ENCODE results near the gene PRPH2.
"Not testable (repeated sequence)": the region's sequence is repeated elsewhere in the genome, so short reads cannot be mapped to it uniquely, and the experiment has no call there.

Gene PRPH2

GRCh38 chr6:42707595-42707994, 14.8 kb downstream of the PRPH2 start:
- no peak overlapping the region for H3K27ac ChIP-seq
- TF ChIP-seq, protein P1, sequence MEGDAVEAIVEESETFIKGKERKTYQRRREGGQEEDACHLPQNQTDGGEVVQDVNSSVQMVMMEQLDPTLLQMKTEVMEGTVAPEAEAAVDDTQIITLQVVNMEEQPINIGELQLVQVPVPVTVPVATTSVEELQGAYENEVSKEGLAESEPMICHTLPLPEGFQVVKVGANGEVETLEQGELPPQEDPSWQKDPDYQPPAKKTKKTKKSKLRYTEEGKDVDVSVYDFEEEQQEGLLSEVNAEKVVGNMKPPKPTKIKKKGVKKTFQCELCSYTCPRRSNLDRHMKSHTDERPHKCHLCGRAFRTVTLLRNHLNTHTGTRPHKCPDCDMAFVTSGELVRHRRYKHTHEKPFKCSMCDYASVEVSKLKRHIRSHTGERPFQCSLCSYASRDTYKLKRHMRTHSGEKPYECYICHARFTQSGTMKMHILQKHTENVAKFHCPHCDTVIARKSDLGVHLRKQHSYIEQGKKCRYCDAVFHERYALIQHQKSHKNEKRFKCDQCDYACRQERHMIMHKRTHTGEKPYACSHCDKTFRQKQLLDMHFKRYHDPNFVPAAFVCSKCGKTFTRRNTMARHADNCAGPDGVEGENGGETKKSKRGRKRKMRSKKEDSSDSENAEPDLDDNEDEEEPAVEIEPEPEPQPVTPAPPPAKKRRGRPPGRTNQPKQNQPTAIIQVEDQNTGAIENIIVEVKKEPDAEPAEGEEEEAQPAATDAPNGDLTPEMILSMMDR (conservative IDR thresholded peaks at IDR 0.05; ENCODE audit: low read depth): no peak
- POLR2A ChIA-PET (ENCODE audit: low non-redundant PET): no interaction called here
- no peak for DNase-seq (ENCODE audit: low spot score)
- CTCF ChIA-PET: no interaction called here

DNA sequence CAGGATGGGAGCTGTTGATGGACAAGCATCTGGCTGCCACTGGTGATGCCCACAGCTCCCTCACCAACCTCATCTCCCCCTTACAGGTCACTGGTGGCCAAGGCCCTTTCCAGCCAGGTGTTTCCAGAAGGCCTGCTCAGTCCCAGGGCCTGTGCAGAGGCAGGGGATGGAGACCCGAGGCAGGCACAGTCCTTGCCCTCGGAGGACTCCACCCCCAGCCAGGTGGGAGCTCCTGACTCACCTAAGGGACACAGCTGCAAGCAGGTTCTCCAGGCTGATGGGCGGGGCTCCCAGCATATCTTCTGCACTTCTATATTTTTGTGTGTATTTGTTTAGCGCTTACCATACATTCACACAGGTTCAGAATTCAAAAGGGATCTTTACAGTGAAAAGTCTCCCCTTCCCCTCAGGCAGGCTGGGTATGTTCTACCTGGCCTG, 17.4 kb downstream of the PRPH2 start:
- ChIA-PET POLR2A (ENCODE audit: low non-redundant PET) (no interaction called here), CTCF (interaction anchor here (0.7 to 2.1 kb wide), 2 partner anchors 22 to 126 kb away, joined by 3 to 6 read pairs; no protein-coding TSS in a partner anchor)
- no peak for DNase-seq (ENCODE audit: low spot score)
- TF ChIP-seq, protein P1 (conservative IDR thresholded peaks at IDR 0.05; ENCODE audit: low read depth): no peak
- no peak overlapping the region for H3K27ac ChIP-seq

- CTCF ChIA-PET: interaction anchor here (0.7 to 2.1 kb wide), 2 partner anchors 22 to 127 kb away, joined by 3 to 6 read pairs; no protein-coding TSS in a partner anchor
- DNase-seq (ENCODE audit: low spot score): no peak
- POLR2A ChIA-PET (ENCODE audit: low non-redundant PET): no interaction called here
- TF ChIP-seq, protein P1 (conservative IDR thresholded peaks at IDR 0.05; ENCODE audit: low read depth): no peak
- H3K27ac ChIP-seq: no peak overlapping the region
Measured at GRCh38 chr6:42704251-42704936, 18.0 kb downstream of the PRPH2 start.

DNA sequence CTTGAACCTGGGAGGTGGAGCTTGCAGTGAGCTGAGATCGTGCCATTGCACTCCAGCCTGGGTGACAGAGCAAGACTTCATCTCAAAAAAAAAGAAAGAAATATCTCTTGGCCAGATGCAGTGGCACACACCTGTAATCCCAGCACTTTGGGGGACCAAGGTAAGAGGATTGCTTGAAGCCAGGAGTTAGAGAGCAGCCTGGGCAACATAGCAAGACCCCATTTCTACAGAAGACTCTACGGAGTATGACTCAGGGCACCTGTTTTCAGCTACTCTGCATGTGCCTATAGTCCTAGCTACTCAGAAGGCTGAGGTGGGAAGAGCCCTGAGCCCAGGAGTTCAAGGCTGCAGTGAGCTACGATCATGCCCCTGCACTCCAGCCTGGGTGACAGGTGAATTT, 19.6 kb downstream of the PRPH2 start:
- not testable (repeated sequence) for DNase-seq (ENCODE audit: low spot score); H3K27ac ChIP-seq
- POLR2A ChIA-PET (ENCODE audit: low non-redundant PET): interaction anchor here (0.9 kb wide), 1 partner anchor 167 kb away, joined by 3 read pairs; no protein-coding TSS in a partner anchor
- CTCF ChIA-PET: interaction anchor here (0.7 to 0.8 kb wide), 2 partner anchors 22 to 24 kb away, joined by 3 read pairs; no protein-coding TSS in a partner anchor

GRCh38 chr6:42702200-42702599, 20.2 kb downstream of the PRPH2 start:
- CTCF ChIA-PET: interaction anchor here (0.7 to 0.8 kb wide), 3 partner anchors 22 to 25 kb away, joined by 3 to 5 read pairs (median 3); no protein-coding TSS in a partner anchor
- POLR2A ChIA-PET (ENCODE audit: low non-redundant PET): interaction anchor here (0.9 kb wide), 1 partner anchor 168 kb away, joined by 3 read pairs; no protein-coding TSS in a partner anchor
- peak overlapping the region; percentile 63 for H3K27ac ChIP-seq
- DNase-seq (ENCODE audit: low spot score): peak; percentile 65
- TF ChIP-seq, protein P1 (conservative IDR thresholded peaks at IDR 0.05; ENCODE audit: low read depth): no peak

GRCh38 chr6:42698217-42698616, 24.2 kb downstream of the PRPH2 start:
- no peak overlapping the region for H3K27ac ChIP-seq
- ChIA-PET POLR2A (ENCODE audit: low non-redundant PET) (interaction anchor here (0.7 kb wide), 2 partner anchors 35 to 44 kb away, joined by 3 to 6 read pairs; no protein-coding TSS in a partner anchor), CTCF (interaction anchor here (0.5 kb wide), 1 partner anchor 35 kb away, joined by 3 read pairs; no protein-coding TSS in a partner anchor)
- DNase-seq (ENCODE audit: low spot score): no peak
- TF ChIP-seq, protein P1 (conservative IDR thresholded peaks at IDR 0.05; ENCODE audit: low read depth): no peak

DNA sequence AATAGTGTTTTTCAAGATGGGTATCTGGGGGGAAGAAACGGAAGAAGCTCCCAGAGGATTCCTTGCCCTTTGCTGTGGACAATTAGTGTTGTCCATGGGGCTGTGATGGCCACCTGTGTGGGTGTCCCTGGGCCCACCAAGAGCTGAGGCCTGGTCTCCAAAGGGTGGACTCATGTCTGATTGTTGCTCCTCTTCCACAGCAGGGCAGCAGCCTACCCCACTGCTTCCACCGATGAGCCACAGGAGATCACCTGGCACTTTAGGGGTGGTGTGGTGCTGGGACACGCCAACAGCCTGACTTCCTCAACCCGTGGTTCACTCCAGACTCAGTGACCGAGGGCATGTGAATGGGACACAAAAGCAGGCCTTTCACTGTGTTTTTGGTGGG, 25.1 kb downstream of the PRPH2 start:
- no peak overlapping the region; the same call in 1 of the 2 replicates for H3K27ac ChIP-seq
- DNase-seq (ENCODE audit: low spot score): no peak
- TF ChIP-seq, protein P1 (conservative IDR thresholded peaks at IDR 0.05; ENCODE audit: low read depth): no peak
- ChIA-PET POLR2A (ENCODE audit: low non-redundant PET) (interaction anchor here (0.7 kb wide), 1 partner anchor 34 kb away, joined by 3 read pairs; no protein-coding TSS in a partner anchor), CTCF (interaction anchor here (0.6 kb wide), 1 partner anchor 32 kb away, joined by 3 read pairs; no protein-coding TSS in a partner anchor)

Measured in RWPE1 (cell line).